SK-N-SH treated with all-trans-retinoic acid at 6 μM for 48 hours (cell line): Measurements from ENCODE around the gene UNC5C.

Experiments
- CREB5 ChIP-seq: fragments of 250-450 bp; sonication (Bioruptor Pico); IDR thresholded peaks from 2 replicates; pipeline ENCODE4 v1.5.1; 2020; ENCODE audit warnings: low read depth, mild to moderate bottlenecking, moderate library complexity
- CSDC2 ChIP-seq: fragments of 250-450 bp; sonication (Bioruptor Pico); IDR thresholded peaks from 2 replicates; pipeline ENCODE4 v1.5.0; 2020; ENCODE audit warnings: mild to moderate bottlenecking, moderate library complexity
- ISL1 ChIP-seq: fragments of 250-450 bp; sonication (Bioruptor Pico); IDR thresholded peaks from 2 replicates; pipeline ENCODE4 v2.1.2; 2022; ENCODE audit warnings: mild to moderate bottlenecking, moderate library complexity
- OSR1 ChIP-seq: fragments of 250-450 bp; sonication (Bioruptor Pico); IDR thresholded peaks from 2 replicates; pipeline ENCODE4 v1.8.0; 2022; ENCODE audit warnings: moderate library complexity, mild to moderate bottlenecking, inconsistent platforms
- PPARA ChIP-seq: fragments of 250-450 bp; sonication (Bioruptor Pico); IDR thresholded peaks from 2 replicates; pipeline ENCODE4 v1.5.0; 2020; ENCODE audit warnings: mild to moderate bottlenecking, borderline replicate concordance
- SNAI2 ChIP-seq: fragments of 250-450 bp; sonication (Bioruptor Pico); IDR thresholded peaks from 2 replicates; pipeline ENCODE4 v1.5.0; 2020; ENCODE audit warnings: mild to moderate bottlenecking, moderate library complexity
- ZC3H10 ChIP-seq: fragments of 250-450 bp; sonication (Bioruptor Pico); IDR thresholded peaks from 2 replicates; pipeline ENCODE4 v1.5.1; 2021; ENCODE audit warnings: mild to moderate bottlenecking, moderate library complexity
- ZFP3 ChIP-seq: fragments of 250-450 bp; sonication (Bioruptor Pico); IDR thresholded peaks from 2 replicates; pipeline ENCODE4 v1.5.0; 2020; ENCODE audit warnings: mild to moderate bottlenecking, moderate library complexity
- ZFP30 ChIP-seq: fragments of 450-650 bp; formaldehyde crosslinking; IDR thresholded peaks from 2 replicates; pipeline ENCODE4 v1.5.0; 2022; ENCODE audit warnings: mild to moderate bottlenecking, moderate library complexity
- TF ChIP-seq, protein P1 (sequence below): fragments of 250-450 bp; sonication (Bioruptor Pico); IDR thresholded peaks from 2 replicates; pipeline ENCODE4 v1.5.1; 2021; ENCODE audit warnings: mild to moderate bottlenecking, moderate library complexity
- TF ChIP-seq, protein P2 (sequence below): fragments of 250-450 bp; sonication (Bioruptor Pico); IDR thresholded peaks from 2 replicates; pipeline ENCODE4 v1.8.0; 2020; ENCODE audit warnings: mild to moderate bottlenecking, moderate library complexity, borderline replicate concordance

GRCh38 chr4:95417531-95417930, 131.2 kb downstream of the UNC5C start:
- TF ChIP-seq ZC3H10 (CRISPR knock-in tag) (no peak), SNAI2 (CRISPR knock-in tag) (no peak), PPARA (no peak), OSR1 (CRISPR knock-in tag) (no peak), ZFP30 (no peak), CSDC2 (CRISPR knock-in tag) (no peak), ISL1 (CRISPR knock-in tag) (no peak), ZFP3 (CRISPR knock-in tag) (no peak), CREB5 (CRISPR knock-in tag) (no peak)
- TF ChIP-seq, protein P1, sequence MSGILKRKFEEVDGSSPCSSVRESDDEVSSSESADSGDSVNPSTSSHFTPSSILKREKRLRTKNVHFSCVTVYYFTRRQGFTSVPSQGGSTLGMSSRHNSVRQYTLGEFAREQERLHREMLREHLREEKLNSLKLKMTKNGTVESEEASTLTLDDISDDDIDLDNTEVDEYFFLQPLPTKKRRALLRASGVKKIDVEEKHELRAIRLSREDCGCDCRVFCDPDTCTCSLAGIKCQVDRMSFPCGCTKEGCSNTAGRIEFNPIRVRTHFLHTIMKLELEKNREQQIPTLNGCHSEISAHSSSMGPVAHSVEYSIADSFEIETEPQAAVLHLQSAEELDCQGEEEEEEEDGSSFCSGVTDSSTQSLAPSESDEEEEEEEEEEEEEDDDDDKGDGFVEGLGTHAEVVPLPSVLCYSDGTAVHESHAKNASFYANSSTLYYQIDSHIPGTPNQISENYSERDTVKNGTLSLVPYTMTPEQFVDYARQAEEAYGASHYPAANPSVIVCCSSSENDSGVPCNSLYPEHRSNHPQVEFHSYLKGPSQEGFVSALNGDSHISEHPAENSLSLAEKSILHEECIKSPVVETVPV: no peak
- TF ChIP-seq, protein P2, sequence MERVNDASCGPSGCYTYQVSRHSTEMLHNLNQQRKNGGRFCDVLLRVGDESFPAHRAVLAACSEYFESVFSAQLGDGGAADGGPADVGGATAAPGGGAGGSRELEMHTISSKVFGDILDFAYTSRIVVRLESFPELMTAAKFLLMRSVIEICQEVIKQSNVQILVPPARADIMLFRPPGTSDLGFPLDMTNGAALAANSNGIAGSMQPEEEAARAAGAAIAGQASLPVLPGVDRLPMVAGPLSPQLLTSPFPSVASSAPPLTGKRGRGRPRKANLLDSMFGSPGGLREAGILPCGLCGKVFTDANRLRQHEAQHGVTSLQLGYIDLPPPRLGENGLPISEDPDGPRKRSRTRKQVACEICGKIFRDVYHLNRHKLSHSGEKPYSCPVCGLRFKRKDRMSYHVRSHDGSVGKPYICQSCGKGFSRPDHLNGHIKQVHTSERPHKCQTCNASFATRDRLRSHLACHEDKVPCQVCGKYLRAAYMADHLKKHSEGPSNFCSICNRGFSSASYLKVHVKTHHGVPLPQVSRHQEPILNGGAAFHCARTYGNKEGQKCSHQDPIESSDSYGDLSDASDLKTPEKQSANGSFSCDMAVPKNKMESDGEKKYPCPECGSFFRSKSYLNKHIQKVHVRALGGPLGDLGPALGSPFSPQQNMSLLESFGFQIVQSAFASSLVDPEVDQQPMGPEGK: no peak
